Keratinocyte (primary cell): ENCODE results near the gene SENP7. TPM values are rescaled to one million over a fixed set of nuclear protein-coding genes. Genes with fewer than 3 reads are reported as not detected.

ENCODE experiments used
- DNase-seq: peaks from one replicate; pipeline ENCODE4 v3.0.0-alpha.2; 2011; ENCODE audit warnings: low read depth, missing footprints, low spot score
- FAIRE-seq: peaks from 2 replicates; lab custom pipeline; 2011; peaks lifted over from hg19 to GRCh38; lab: Jason Lieb, UNC
- H2AFZ ChIP-seq: 2 replicates; pipeline ENCODE4 v1.6.0; 2012; ENCODE audit warnings: low read length, control low read depth, inconsistent platforms; ENCODE audit not compliant: control insufficient read depth
- H3K27ac ChIP-seq: 2 replicates; pipeline ENCODE4 v1.5.1; 2011; ENCODE audit warnings: low read length; ENCODE audit not compliant: control insufficient read depth, insufficient read depth
- H3K27me3 ChIP-seq: 3 replicates; pipeline ENCODE4 v1.6.0; 2011; ENCODE audit warnings: low read length; ENCODE audit not compliant: control insufficient read depth, insufficient read depth; ENCODE audit errors: extremely low read depth
- H3K36me3 ChIP-seq, 2 experiments: 2 replicates in 1 of 2; 3 replicates in 1 of 2; pipeline ENCODE4 v1.5.1; 2011; ENCODE audit warnings: low read length in 2 of 2, mild to moderate bottlenecking in 1 of 2; ENCODE audit not compliant: control insufficient read depth in 2 of 2, insufficient read depth in 2 of 2; ENCODE audit errors: extremely low read depth in 1 of 2
- H3K4me1 ChIP-seq: 3 replicates; pipeline ENCODE4 v1.5.1; 2011; ENCODE audit warnings: low read length; ENCODE audit not compliant: control insufficient read depth, insufficient read depth; ENCODE audit errors: extremely low read depth
- H3K4me2 ChIP-seq: 3 replicates; pipeline ENCODE4 v1.6.0; 2011; ENCODE audit warnings: low read depth, low read length; ENCODE audit not compliant: control insufficient read depth, insufficient read depth; ENCODE audit errors: extremely low read depth
- H3K4me3 ChIP-seq, 3 experiments: fragments of 200-600 bp in 1 of 3; sonication (generic) in 1 of 3; 2 replicates in 2 of 3; 3 replicates in 1 of 3; pipeline ENCODE4 v1.5.1; 2011 to 2016; ENCODE audit warnings: low read length in 3 of 3, mild to moderate bottlenecking in 3 of 3, control low read depth in 2 of 3, inconsistent platforms in 1 of 3, low read depth in 1 of 3, mixed read lengths in 1 of 3, mixed run types in 1 of 3, moderate library complexity in 1 of 3; ENCODE audit not compliant: control insufficient read depth in 2 of 3, insufficient read depth in 2 of 3; ENCODE audit errors: extremely low read depth in 1 of 3
- H3K79me2 ChIP-seq: 2 replicates; pipeline ENCODE4 v1.6.0; 2012; ENCODE audit warnings: low read length; ENCODE audit not compliant: control insufficient read depth, insufficient read depth
- H3K9ac ChIP-seq: 3 replicates; pipeline ENCODE4 v1.6.0; 2011; ENCODE audit warnings: low read length; ENCODE audit not compliant: control insufficient read depth, insufficient read depth; ENCODE audit errors: extremely low read depth
- H3K9me1 ChIP-seq: 3 replicates; pipeline ENCODE4 v1.6.0; 2011; ENCODE audit warnings: low read length; ENCODE audit not compliant: control insufficient read depth, insufficient read depth; ENCODE audit errors: extremely low read depth
- H3K9me3 ChIP-seq: 2 replicates; pipeline ENCODE4 v1.5.1; 2012; ENCODE audit warnings: low read depth, low read length; ENCODE audit not compliant: control insufficient read depth
- H4K20me1 ChIP-seq: 3 replicates; pipeline ENCODE4 v1.6.0; 2011; ENCODE audit warnings: low read length; ENCODE audit not compliant: control insufficient read depth, insufficient read depth; ENCODE audit errors: extremely low read depth
- CTCF ChIP-seq, 3 experiments: IDR thresholded peaks in 1 of 3; conservative IDR thresholded peaks in 1 of 3; optimal IDR thresholded peaks in 1 of 3; 2 replicates in 2 of 3; 3 replicates in 1 of 3; pipeline versions ENCODE3 to v1.5.1; 2011; ENCODE audit warnings: low read length in 3 of 3, mild to moderate bottlenecking in 3 of 3, moderate library complexity in 2 of 3, control low read depth in 1 of 3, inconsistent platforms in 1 of 3; ENCODE audit not compliant: insufficient read depth in 2 of 3; ENCODE audit errors: extremely low read depth in 1 of 3
- EZH2 ChIP-seq: IDR thresholded peaks from one replicate; pipeline ENCODE4 v1.6.1; 2012; ENCODE audit warnings: inconsistent platforms, mild to moderate bottlenecking, low read length, moderate library complexity
- dilution Hi-C: fragments of 300-500 bp; cut with MboI; formaldehyde crosslinking; loops from one replicate; pipeline ENCODE4 v1.7.0; 2020; ENCODE audit warnings: low sequenced_read_pairs; ENCODE audit not compliant: extremely low pct_ligation_motif_present
- polyA plus RNA-seq, 5 experiments: library from polyadenylated mRNA; depleted of rRNA in 3 of 5; stranded (reverse) in 3 of 5; stranded (forward) in 1 of 5; unstranded in 1 of 5; fragments of >200 nt; gene quantifications; 1 replicate in 1 of 5; 2 replicates in 3 of 5; 3 replicates in 1 of 5; pipeline versions ENCODE4 v1.2.1 to v1.2.3, GENCODE V29; 2011 to 2012; ENCODE audit warnings: missing spikeins in 2 of 5, low read depth in 1 of 5, low replicate concordance in 1 of 5

Gene SENP7
- polyA plus RNA-seq, 1 donor (not counting 4 experiments of a cell fraction or from before 2014, with no cell fraction given) = 7.4 TPM

GRCh38 chr3:101497803-101498202 is 15.2 kb downstream of the SENP7 start:
- no peak for FAIRE-seq
- no peaks in the 10 kb centered on the region for H3K27me3 ChIP-seq
- no peaks in the 10 kb centered on the region for H3K36me3 ChIP-seq
- no peaks in the 10 kb centered on the region for H4K20me1 ChIP-seq
- H3K4me1 ChIP-seq = no peaks in the 10 kb centered on the region
- H3K79me2 ChIP-seq = peaks cover 2% of the 10 kb centered on the region
- no peak overlapping the region for H3K4me3 ChIP-seq
- H3K4me2 ChIP-seq = no peak overlapping the region
- dilution Hi-C loops = no loop called here
- H3K9ac ChIP-seq = no peak overlapping the region
- TF ChIP-seq CTCF (optimal IDR thresholded peaks at IDR 0.05 in 1 of 3, IDR thresholded peaks at IDR 0.05 in 1 of 3, conservative IDR thresholded peaks at IDR 0.05 in 1 of 3; ENCODE audit: extremely low read depth in 1 of 3, insufficient read depth in 2 of 3, low read length in 3 of 3) (no peak), EZH2 (no peak)
- no peak for DNase-seq
- no peak overlapping the region for H2AFZ ChIP-seq
- H3K9me3 ChIP-seq = no peaks in the 10 kb centered on the region
- H3K27ac ChIP-seq = no peak overlapping the region
- H3K9me1 ChIP-seq = no peaks in the 10 kb centered on the region

- no peaks in the 10 kb centered on the region for H3K27me3 ChIP-seq
- H3K9me3 ChIP-seq = no peaks in the 10 kb centered on the region
- H3K36me3 ChIP-seq = peaks cover 0 to 1% of the 10 kb centered on the region in 2 experiments
- no peak overlapping the region for H2AFZ ChIP-seq
- no peak overlapping the region for H3K4me2 ChIP-seq
- DNase-seq = no peak
- H4K20me1 ChIP-seq = no peaks in the 10 kb centered on the region
- no peak for FAIRE-seq
- peaks cover 2% of the 10 kb centered on the region for H3K79me2 ChIP-seq
- no peak overlapping the region for H3K27ac ChIP-seq
- peak in 1 of 3 experiments; percentile 25 for TF ChIP-seq CTCF (optimal IDR thresholded peaks at IDR 0.05 in 1 of 3, IDR thresholded peaks at IDR 0.05 in 1 of 3, conservative IDR thresholded peaks at IDR 0.05 in 1 of 3; ENCODE audit: extremely low read depth in 1 of 3, insufficient read depth in 2 of 3, low read length in 3 of 3)
- TF ChIP-seq EZH2 = no peak
- no peaks in the 10 kb centered on the region for H3K4me1 ChIP-seq
- H3K9me1 ChIP-seq = no peaks in the 10 kb centered on the region
- dilution Hi-C loops = no loop called here
- H3K4me3 ChIP-seq = no peak overlapping the region
- H3K9ac ChIP-seq = no peak overlapping the region
Measured at GRCh38 chr3:101495552-101495951, 17.5 kb downstream of the SENP7 start.
